Lower lobe of right lung (tissue), 2 donors: ENCODE results near the gene VAC14. TPM values are rescaled to one million over a fixed set of nuclear protein-coding genes. Genes with fewer than 3 reads are reported as not detected.

Experiments
- ATAC-seq, 2 donors: fragments of 200-7000 bp; cut with Tn5 transposase; one replicate each; pipeline ENCODE4 v1.9.1; 2020 to 2022; ENCODE audit warnings: mild to moderate bottlenecking in 2 of 2, moderate library complexity in 2 of 2
- DNase-seq: peaks from one replicate; pipeline ENCODE4 v3.0.0-alpha.2; 2020
- H3K27ac ChIP-seq: fragments of 200-600 bp; one replicate; pipeline ENCODE4 v1.8.0; 2022
- H3K27me3 ChIP-seq: fragments of 200-600 bp; one replicate; pipeline ENCODE4 v1.8.0; 2022; ENCODE audit warnings: low read depth
- H3K36me3 ChIP-seq: fragments of 200-600 bp; one replicate; pipeline ENCODE4 v1.8.0; 2022; ENCODE audit warnings: mild to moderate bottlenecking
- H3K4me1 ChIP-seq: fragments of 200-600 bp; one replicate; pipeline ENCODE4 v1.8.0; 2022
- H3K4me3 ChIP-seq: fragments of 200-600 bp; one replicate; pipeline ENCODE4 v1.8.0; 2022; ENCODE audit warnings: mild to moderate bottlenecking
- H3K9me3 ChIP-seq: fragments of 200-600 bp; one replicate; pipeline ENCODE4 v1.8.0; 2022
- intact Hi-C: fragments of 100-400 bp; cut with DNase I; formaldehyde crosslinking; loops from one replicate; pipeline ENCODE4 v1.11.0; 2022
- total RNA-seq: library from RNA; stranded (reverse); fragmentation: NEBNext Ultra II Directional; extraction: Animal tissue kit (Norgen Biotek cat#: 25700); gene quantifications from one replicate; pipeline ENCODE4 v1.2.1, GENCODE V29; 2021
- TF ChIP-seq, protein P1 (sequence below): fragments of 200-600 bp; IDR thresholded peaks from one replicate; pipeline ENCODE4 v1.8.0; 2022; ENCODE audit warnings: antibody characterized with exemption, mild to moderate bottlenecking
- donor health status: DM: no; HTN: yes; CAD: no; lungs with severe emphysema.

Gene VAC14
- total RNA-seq, 1 donor from 2014 or later, result 49.1 TPM

DNA sequence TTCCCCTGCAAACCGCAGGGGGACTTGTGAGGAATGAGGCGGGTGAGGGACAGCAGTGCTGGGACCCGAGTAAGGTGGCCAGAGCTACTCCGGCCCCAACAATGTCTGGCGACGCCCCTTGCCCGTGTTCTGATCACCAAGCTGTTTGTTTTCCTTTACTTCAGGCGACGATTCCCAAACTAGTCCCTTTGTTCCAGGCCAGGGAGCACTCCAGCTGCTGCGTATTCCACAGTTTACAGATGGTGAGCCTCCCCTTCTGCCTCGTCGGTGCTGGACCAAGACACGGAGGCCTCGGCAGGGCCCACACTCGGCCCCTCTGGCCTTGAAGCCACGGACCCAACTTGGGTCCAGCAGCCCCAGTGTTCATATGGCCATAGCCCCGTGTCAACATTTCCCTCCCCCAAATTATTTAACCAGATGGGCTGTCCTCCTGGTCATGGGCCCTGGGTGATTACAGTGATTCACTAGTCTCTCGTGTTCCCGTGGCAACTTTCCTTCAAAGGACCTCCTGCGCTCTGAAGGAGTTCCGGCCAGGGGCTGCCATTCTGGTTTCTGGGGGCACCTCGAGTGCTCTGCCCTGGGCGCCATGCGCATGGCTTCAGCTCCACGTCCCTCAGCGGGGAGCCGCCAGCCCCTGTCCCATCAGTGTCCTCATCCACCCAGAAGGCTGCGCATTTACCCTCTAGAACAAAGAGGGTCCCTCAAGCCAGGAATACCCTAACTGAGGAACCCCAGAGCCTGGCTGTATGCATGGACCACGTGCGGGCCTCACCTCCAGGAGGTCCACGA lies 90.3 kb downstream of the VAC14 start:
- Histone ChIP-seq H3K36me3 (peaks cover 6% of the 10 kb centered on the region), H3K27me3 (no peaks in the 10 kb centered on the region), H3K4me1 (peaks cover 64% of the 10 kb centered on the region), H3K9me3 (no peaks in the 10 kb centered on the region), H3K27ac (no peak overlapping the region), H3K4me3 (no peak overlapping the region)
- DNase-seq, result no peak
- ATAC-seq, result no peak
- TF ChIP-seq, protein P1, sequence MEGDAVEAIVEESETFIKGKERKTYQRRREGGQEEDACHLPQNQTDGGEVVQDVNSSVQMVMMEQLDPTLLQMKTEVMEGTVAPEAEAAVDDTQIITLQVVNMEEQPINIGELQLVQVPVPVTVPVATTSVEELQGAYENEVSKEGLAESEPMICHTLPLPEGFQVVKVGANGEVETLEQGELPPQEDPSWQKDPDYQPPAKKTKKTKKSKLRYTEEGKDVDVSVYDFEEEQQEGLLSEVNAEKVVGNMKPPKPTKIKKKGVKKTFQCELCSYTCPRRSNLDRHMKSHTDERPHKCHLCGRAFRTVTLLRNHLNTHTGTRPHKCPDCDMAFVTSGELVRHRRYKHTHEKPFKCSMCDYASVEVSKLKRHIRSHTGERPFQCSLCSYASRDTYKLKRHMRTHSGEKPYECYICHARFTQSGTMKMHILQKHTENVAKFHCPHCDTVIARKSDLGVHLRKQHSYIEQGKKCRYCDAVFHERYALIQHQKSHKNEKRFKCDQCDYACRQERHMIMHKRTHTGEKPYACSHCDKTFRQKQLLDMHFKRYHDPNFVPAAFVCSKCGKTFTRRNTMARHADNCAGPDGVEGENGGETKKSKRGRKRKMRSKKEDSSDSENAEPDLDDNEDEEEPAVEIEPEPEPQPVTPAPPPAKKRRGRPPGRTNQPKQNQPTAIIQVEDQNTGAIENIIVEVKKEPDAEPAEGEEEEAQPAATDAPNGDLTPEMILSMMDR, result no peak
- intact Hi-C loops, result no loop called here

DNA sequence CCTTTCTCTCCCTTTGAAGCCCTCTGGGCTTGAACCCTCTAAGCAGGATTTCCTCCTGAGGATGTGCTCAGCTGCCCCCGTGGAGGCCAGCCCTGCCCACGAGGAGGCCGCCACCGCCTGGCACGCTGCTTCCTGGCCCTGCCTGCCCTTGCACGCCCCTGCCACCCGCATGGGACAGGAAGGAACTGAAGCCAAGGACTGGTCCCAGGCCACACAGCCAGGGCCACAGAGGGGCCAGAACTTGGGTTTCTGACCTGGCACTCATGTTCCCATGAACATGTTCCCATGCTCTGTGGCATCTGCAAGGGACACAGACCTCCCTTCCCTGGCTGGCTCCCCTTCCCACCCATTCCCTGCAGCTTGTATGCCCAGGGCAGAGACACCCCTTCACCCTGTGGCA lies 91.0 kb downstream of the VAC14 start:
- peaks cover 6% of the 10 kb centered on the region for H3K36me3 ChIP-seq
- no peaks in the 10 kb centered on the region for H3K9me3 ChIP-seq
- no peak overlapping the region for H3K4me3 ChIP-seq
- H3K27me3 ChIP-seq, result no peaks in the 10 kb centered on the region
- ATAC-seq (no peak), DNase-seq (no peak)
- peaks cover 58% of the 10 kb centered on the region for H3K4me1 ChIP-seq
- TF ChIP-seq, protein P1, result no peak
- intact Hi-C loops, result no loop called here
- H3K27ac ChIP-seq, result peak overlapping the region; percentile 64

DNA sequence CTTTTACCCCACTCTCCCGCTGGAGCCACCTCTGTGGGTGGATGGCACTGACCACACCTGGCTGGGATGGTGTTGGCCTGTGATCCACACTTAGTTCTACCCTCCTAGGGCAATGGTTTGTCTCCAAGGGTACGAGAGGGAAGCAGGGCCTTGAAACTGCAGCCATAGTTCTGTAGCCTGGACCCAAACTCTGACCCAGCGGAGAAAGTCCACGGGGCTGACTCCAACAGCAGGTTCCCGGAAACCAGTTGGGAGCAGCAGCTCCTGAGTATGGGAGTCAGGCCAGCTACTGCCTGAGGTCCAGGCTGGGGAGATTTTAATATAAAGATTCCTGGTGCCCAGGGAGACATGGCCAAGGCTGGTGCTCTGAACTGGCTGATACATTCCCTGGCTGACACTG lies 91.5 kb downstream of the VAC14 start:
- no peaks in the 10 kb centered on the region for H3K27me3 ChIP-seq
- TF ChIP-seq, protein P1, result no peak
- peaks cover 53% of the 10 kb centered on the region for H3K4me1 ChIP-seq
- peaks cover 6% of the 10 kb centered on the region for H3K36me3 ChIP-seq
- peak overlapping the region; percentile 64 for H3K27ac ChIP-seq
- DNase-seq (no peak), ATAC-seq (no peak)
- no peaks in the 10 kb centered on the region for H3K9me3 ChIP-seq
- intact Hi-C loops, result no loop called here
- H3K4me3 ChIP-seq, result no peak overlapping the region

DNA sequence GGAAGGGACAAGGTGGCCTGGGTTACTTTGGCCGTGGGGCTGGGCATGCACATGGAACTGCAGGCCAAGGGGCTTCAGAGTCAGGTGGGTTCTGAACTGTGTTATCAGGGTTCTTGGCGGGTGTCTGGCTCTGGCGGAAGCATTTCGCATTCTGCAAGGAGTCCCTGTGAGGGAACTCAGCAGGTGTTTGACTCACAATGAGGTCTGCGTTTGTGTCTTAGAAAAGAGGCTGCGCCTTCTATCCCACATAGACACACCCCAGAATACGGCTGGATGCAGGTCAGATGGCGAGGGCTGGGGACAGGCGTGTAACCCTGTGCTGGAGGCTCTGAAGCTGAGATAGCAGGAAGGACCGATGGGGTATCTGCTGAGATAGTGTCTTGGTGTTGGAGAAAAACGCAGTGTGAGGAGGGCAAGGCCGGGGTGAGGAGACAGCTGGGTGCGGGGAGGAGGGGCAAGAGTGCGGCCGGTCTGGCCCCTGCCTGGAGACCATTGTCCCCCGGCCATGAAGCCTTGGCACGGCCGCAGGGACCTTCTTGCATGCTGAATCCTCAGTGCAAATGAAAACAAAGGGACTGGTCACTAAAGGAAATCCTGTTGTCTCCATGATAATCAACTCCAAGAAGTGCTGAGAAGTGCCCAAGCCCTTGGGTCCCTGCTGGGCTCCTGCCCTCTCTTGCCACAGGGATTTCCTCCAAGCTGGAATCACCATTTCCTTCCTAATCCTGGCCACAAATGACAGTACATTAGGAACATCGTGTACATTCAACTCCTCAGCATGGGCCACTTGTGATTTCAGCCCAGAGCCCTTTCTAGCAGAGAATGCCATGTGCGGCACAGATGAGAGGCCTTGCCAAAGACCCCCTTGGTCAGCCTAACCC lies 92.4 kb downstream of the VAC14 start:
- peaks cover 6% of the 10 kb centered on the region for H3K36me3 ChIP-seq
- H3K9me3 ChIP-seq, result no peaks in the 10 kb centered on the region
- H3K4me3 ChIP-seq, result no peak overlapping the region
- TF ChIP-seq, protein P1, result no peak
- peaks cover 54% of the 10 kb centered on the region for H3K4me1 ChIP-seq
- no peaks in the 10 kb centered on the region for H3K27me3 ChIP-seq
- intact Hi-C loops, result no loop called here
- DNase-seq (no peak), ATAC-seq (no peak)
- H3K27ac ChIP-seq, result peak overlapping the region; percentile 64

DNA sequence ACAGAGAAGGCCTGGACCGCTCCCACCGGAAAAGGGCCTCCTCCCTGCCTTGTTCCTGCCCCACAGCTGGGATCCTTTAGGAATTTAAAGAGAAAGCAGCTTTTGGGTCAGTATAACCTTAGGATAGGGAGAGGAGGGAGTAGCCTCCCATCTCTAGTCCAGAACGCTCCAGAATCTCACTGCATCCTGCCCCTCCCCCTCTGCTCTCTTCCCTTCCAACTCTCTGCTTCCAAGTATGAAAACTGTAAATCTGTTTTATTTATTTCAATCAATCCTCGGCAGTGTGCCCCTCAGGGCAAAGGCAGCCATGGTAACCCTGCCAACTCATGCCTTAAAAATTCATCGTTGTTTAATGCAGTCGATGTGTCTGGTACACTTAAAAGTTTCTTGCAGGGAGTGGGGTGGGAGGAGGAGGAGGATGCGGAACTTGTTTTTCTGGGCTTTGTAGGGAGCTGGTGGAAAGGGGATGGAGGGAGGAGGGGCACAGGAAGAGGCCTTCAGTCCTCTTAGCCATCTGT lies 94.0 kb downstream of the VAC14 start:
- Histone ChIP-seq H3K36me3 (peaks cover 6% of the 10 kb centered on the region), H3K27me3 (no peaks in the 10 kb centered on the region), H3K9me3 (no peaks in the 10 kb centered on the region), H3K4me1 (peaks cover 70% of the 10 kb centered on the region), H3K27ac (peak overlapping the region; percentile 56), H3K4me3 (no peak overlapping the region)
- intact Hi-C loops, result no loop called here
- TF ChIP-seq, protein P1, result no peak
- no peak for DNase-seq
- ATAC-seq, result no peak
